ENCODE results near the gene SLC35F4.

GRCh38 chr14:57851354-57851753, 14.5 kb downstream of the SLC35F4 start:
- TF ChIP-seq POLR2A (IDR thresholded peaks at IDR 0.05) = no peak
- TF ChIP-seq CTCF (IDR thresholded peaks at IDR 0.05) = no peak
